Measurements from ENCODE around the gene C1QTNF1.

The C1QTNF1 gene

GRCh38 chr17:79023886-79024771 is at the start of gene C1QTNF1:
Gene C1QTNF1 (plus strand): TSS chr17:79024169. CDS start chr17:79043969, 19,800 bp downstream.
- no peak for DNase-seq (ENCODE audit: low read depth, low spot score)

GRCh38 chr17:78974635-78975591 is 49.1 kb upstream of the C1QTNF1 start:
- DNase-seq (ENCODE audit: low read depth, low spot score) = no peak

DNA sequence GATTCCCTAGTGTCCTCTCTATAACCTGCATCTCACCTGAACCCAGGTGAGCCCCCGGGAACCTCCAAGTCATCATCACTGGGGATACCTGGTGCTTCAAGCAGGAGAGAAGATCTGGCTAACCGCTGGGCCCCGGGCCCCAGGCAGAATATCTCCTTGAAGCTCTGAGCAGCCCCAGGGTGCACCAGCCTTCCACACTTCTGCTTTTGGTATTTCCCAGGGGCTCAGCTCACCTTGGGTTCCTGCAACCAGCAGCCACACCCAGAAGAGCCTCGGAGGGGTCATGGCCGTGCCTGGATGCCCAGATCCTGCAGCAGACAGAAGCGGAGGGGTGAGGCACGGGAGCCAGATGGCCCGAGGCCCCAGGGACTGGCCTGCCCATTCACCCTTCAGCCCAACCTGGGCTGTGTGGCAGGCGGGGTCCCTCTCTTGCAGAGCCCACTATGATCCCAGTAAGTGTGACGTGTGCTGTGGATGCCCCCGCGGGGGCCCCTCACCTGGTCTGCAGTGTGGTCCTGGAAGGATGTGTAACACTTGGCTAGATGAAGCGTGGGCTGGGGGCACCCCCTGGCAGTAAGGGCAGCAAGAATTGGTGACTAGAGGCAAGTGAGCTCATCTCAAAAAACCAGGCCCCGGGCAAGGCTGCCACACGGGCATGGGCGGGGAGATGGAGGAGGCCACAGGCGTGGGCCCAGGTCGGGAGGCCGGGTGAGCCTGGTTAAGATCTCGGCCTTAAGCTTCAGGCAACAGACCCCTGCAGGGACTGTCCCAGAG is 46.9 kb upstream of the C1QTNF1 start:
- DNase-seq (ENCODE audit: low read depth, low spot score) = no peak

GRCh38 chr17:78977681-78977943 is 46.4 kb upstream of the C1QTNF1 start:
- no peak for DNase-seq (ENCODE audit: low read depth, low spot score)

GRCh38 chr17:78977997-78978973 is 45.7 kb upstream of the C1QTNF1 start:
- no peak for DNase-seq (ENCODE audit: low read depth, low spot score)

GRCh38 chr17:78979780-78980623 is 44.0 kb upstream of the C1QTNF1 start, which contains the start of gene LGALS3BP:
Gene LGALS3BP (minus strand): TSS chr17:78979923. CDS start chr17:78977191, 2,732 bp downstream.
- no peak for DNase-seq (ENCODE audit: low read depth, low spot score)

DNA sequence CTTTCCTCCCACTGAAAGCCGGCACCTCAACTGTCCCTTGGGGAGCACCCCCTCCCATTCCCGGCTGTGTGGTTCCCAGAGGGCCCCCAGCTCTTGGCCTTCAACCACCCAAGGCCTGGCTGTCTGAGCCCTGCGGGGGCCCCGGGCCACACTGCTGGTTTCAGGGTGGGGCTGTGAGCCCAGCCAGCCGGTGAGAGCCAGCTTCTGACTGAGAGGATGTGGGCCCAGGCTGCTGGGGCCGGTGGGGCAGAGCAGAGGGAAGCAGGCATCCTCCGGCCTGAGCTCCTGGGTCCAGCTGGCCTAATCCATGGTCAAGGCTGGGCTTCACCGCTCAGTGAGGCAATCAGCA is 43.4 kb upstream of the C1QTNF1 start:
- no peak for DNase-seq (ENCODE audit: low read depth, low spot score)

GRCh38 chr17:78981010-78981888 is 42.7 kb upstream of the C1QTNF1 start:
- no peak for DNase-seq (ENCODE audit: low read depth, low spot score)

GRCh38 chr17:78985395-78985794 is 38.6 kb upstream of the C1QTNF1 start:
- DNase-seq (ENCODE audit: low read depth, low spot score) = no peak

DNA sequence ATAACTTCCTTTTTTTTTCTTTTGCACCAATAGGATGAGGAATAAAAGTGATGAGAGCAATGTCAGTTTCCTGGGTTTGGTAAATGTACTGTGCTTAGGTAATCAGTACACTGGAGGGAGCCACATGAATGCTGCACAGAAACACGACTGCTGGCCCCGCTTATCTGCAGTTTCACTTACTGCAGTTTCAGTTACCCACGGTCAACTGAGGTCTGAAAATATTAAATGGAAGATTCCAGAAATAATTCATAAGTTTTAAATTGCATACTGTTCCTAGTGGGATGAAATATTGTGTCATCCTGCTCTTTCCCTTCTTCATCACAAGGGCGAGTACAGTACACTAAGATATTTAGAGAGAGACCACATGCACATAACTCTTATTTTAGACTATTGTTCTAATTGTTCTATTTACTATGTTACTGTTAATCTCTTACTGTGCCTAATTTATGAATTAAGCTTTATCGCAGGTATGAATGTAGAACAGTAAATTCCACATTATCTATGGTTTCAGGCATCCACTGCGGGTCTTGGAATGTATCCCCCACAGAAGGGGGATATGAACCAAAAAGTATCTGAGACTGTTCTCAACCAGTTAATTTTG is 37.8 kb upstream of the C1QTNF1 start:
- DNase-seq (ENCODE audit: low read depth, low spot score) = no peak

- no peak for DNase-seq (ENCODE audit: low read depth, low spot score)
These were observed 37.2 kb upstream of the C1QTNF1 start for GRCh38 chr17:78986649-78987328.

GRCh38 chr17:78988152-78988551 is 35.8 kb upstream of the C1QTNF1 start:
- no peak for DNase-seq (ENCODE audit: low read depth, low spot score)

DNA sequence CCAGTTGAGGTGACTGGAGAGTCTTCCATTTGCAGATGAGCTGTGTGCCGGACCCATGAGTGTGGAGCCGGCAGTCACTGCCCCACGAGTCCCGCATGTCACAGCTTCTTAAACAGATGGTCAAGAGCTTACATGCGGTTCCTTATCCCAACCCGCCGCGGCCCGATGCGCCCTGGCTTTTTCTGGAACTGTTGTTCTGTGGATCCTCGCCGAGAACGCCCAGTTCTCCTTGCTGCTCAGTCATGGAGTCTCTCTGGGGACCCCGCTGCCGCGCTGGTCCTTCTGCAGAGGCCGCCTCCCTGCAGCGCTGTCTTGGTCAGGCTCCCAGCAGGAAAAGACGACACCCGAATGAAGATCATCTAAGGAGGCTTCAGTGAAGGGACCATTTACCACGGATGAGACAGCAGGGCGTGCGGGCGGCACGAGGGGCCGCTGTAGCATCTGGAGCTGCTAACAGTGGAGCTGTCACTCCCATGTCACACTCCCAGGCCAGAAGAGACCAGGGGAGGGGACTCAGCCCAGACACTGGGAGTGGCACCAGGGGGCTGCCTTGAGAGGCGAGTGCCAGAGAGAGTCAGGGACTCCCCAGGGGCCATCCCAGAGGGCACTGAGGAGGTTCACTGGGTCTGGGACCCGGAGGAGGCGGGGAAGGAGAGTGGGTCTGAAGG is 33.5 kb upstream of the C1QTNF1 start:
- no peak for DNase-seq (ENCODE audit: low read depth, low spot score)

- no peak for DNase-seq (ENCODE audit: low read depth, low spot score)
These were observed 32.8 kb upstream of the C1QTNF1 start for GRCh38 chr17:78991017-78991738.

DNA sequence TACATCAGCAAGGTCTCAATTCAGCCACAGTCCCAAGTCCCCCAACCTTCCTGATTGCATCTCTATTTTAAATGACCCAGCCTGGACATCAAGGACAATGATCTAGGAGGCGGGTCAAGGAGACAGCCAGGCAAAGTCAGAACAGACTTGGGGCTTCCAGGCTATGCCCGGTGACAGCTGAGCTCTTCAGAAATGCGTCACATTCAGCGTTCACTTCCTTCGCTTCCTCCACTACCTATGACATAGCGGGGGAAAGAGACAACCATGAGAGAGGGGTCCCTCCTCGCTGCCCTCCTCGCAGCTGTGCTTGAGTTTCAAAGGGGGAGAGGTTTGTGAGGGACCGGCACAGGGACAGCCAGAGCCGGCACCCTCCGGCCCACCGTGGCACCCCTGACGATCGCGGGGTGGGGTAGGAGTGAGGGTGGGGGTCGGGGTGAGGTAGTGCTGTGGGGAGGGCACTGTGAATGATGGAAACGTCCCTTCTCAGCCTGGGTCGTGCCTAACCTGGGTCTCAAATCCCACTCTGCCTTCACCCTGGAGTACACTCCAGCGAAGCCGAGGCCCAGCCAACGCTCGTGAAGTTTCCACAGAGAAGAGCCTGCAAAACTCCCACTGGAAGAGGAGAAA is 31.9 kb upstream of the C1QTNF1 start:
- no peak for DNase-seq (ENCODE audit: low read depth, low spot score)

Data from activated CD4-positive, CD25-positive, alpha-beta regulatory T cell treated with anti-CD3 and anti-CD28 coated beads, Interleukin-2, amount 50 U/mL, for 16 hours (primary cell).